SU-DHL-6 (cell line): Measurements from ENCODE around the gene TSKS.
"Not testable (repeated sequence)": the region's sequence is repeated elsewhere in the genome, so short reads cannot be mapped to it uniquely, and the experiment has no call there.

ENCODE experiments used
- CTCF ChIP-seq: fragments of 200-600 bp; sonication (generic); IDR thresholded peaks from one replicate; pipeline ENCODE4 v1.5.1; 2017; ENCODE audit warnings: antibody characterized with exemption, mild to moderate bottlenecking, low read length, moderate library complexity; ENCODE audit not compliant: insufficient read depth, poor library complexity, severe bottlenecking
- EZH2phosphoT487 ChIP-seq: fragments of 200-600 bp; sonication (generic), shearing (Covaris generic); conservative IDR thresholded peaks from 2 replicates; pipeline ENCODE4 v1.6.1; 2018; ENCODE audit warnings: mild to moderate bottlenecking, antibody characterized with exemption, low read length, moderate library complexity, mixed read lengths

GRCh38 chr19:49719420-49719819, 43.7 kb downstream of the TSKS start:
- TF ChIP-seq CTCF, EZH2phosphoT487: not testable (repeated sequence)
